ENCODE results near the gene FBXO10.
A peak's percentile ranks its signal among the peaks of the same experiment; 100 is the strongest.

The FBXO10 gene

DNA sequence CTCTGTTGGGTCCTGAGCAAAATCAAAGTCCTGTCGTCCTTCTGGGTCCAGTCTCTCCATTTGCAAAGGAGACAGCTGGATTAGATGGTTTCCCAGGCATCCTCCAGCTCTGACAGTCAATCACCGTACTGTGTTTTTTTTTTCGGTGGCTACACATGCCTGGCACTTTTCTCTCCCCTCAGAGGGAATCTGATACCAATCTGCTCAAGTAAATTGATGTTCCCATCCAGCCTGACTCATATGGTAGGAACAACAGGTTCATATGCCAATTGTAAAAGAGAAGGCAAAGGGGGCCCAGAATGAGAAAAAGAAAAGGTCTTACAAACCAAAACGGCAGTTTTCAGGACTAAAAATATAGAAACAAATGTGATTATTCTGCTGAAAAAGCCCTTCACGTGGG, 1.2 kb downstream of the FBXO10 start:
- TF ChIP-seq, protein P1, sequence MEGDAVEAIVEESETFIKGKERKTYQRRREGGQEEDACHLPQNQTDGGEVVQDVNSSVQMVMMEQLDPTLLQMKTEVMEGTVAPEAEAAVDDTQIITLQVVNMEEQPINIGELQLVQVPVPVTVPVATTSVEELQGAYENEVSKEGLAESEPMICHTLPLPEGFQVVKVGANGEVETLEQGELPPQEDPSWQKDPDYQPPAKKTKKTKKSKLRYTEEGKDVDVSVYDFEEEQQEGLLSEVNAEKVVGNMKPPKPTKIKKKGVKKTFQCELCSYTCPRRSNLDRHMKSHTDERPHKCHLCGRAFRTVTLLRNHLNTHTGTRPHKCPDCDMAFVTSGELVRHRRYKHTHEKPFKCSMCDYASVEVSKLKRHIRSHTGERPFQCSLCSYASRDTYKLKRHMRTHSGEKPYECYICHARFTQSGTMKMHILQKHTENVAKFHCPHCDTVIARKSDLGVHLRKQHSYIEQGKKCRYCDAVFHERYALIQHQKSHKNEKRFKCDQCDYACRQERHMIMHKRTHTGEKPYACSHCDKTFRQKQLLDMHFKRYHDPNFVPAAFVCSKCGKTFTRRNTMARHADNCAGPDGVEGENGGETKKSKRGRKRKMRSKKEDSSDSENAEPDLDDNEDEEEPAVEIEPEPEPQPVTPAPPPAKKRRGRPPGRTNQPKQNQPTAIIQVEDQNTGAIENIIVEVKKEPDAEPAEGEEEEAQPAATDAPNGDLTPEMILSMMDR (conservative IDR thresholded peaks at IDR 0.05; ENCODE audit: low read depth, low read length) = no peak
- DNase-seq (ENCODE audit: low read depth) = no peak
- peak overlapping the region; percentile 76 for H3K4me3 ChIP-seq (ENCODE audit: low read length)

DNA sequence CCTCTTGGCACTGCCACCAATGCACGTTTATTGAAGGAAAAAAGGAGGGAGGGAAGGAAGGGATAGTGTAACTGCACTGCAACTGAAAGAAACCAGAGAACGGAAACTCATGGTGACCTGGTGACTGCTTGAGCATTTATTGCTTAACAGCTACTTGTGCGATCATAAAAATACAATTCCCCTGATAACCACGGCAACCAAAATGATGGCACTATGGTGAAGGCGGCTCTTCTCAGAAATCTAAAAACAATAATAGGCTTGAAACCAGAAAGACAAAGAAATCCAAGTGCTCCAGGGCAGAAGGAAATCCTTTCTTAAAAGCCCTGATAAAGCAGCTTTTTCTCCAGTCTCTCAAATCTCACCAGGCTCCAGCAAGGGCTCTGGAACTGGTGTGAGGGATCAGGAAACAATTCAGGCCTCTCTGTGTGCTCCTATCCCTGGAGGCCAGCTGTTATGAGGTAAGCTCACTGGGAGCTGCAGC, 1.9 kb downstream of the FBXO10 start:
- no peak for DNase-seq (ENCODE audit: low read depth)
- H3K4me3 ChIP-seq (ENCODE audit: low read length) = peak overlapping the region; percentile 13
- TF ChIP-seq, protein P1 (conservative IDR thresholded peaks at IDR 0.05; ENCODE audit: low read depth, low read length) = no peak

DNA sequence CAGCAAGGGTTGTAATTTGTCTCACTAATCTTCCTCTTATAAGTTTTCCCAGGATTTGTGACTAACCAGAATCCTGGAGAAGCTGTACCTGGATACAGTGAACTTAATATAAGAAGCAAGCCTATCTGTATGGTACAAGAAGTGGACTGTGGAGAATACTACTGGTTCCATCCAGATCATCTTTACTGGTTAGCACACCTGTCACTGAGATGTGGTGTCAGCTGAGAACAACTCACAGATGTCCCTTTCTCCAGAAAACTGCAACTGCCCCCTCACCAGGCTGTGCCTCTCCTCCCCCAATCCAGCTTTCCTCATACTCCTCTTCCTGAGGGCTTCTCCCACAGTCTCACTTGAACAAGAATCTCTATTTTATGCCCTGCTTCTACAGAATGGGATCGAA, 4.9 kb downstream of the FBXO10 start:
- no peak overlapping the region for H3K4me3 ChIP-seq (ENCODE audit: low read length)
- TF ChIP-seq, protein P1 (conservative IDR thresholded peaks at IDR 0.05; ENCODE audit: low read depth, low read length) = no peak
- DNase-seq (ENCODE audit: low read depth) = no peak

DNA sequence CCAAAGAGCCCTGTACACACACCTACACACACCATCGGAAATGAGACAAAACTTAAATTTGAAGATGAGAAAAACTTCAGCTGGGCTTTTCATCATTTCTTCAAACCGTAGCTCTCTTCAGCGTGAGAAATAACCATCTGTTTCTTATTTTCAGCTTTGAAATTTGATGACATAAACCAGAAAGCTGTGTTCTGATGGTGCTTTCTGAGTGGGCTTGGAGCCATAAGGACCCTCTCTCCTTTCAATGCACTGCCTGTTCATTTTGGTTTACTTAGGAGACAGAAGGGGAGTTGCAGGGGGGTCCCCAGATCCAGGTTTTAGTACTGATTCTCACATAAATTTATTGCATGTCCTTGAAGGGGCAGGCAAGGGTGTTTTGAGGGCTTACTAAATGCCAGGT, 9.5 kb downstream of the FBXO10 start:
- TF ChIP-seq, protein P1 (conservative IDR thresholded peaks at IDR 0.05; ENCODE audit: low read depth, low read length) = no peak
- no peak for DNase-seq (ENCODE audit: low read depth)
- H3K4me3 ChIP-seq (ENCODE audit: low read length) = no peak overlapping the region

DNA sequence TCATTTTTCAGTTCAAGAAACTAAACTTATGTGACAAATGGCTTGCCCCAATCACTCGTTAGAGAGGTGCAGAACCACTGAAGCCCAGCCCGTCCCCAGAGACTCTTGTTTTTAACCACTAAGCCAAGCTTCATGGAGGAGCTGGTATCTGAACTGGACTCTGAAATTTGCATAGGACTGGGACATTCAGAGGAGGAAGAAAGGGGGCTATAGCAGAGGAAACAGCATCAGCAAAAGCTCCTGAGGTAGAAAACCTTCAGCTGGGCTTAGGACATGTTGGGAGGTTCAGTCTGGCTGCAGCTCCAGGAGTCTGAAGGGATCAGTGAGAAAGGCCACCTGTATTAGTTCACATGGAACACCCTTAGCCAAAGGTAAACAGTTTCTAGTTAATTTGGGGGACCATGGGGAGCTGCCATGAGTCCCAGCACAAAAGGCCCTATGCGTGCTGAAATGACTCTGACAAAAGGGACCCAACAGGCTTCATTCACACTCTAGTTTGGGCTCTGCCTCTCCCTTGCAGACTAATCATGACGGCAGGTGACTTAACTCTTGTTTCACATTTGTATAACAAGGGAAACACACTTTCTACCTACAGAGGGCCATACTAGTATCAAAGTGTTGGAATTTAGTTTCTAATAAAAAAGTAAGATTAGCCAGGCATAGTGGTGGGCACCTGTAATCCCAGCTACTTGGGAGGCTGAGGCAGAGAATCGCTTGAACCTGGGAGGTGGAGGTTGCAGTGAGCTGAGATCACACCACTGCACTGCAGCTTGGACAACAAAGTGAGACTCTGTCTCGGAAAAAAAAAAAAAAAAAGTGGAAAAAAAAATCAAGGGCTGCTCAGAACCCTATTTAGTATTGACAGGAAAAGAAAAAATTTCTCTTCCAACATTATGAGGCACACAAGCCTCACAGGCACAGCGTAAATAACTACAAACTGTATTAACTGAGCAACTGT, 10.2 kb downstream of the FBXO10 start:
- TF ChIP-seq, protein P1 (conservative IDR thresholded peaks at IDR 0.05; ENCODE audit: low read depth, low read length) = no peak
- H3K4me3 ChIP-seq (ENCODE audit: low read length) = no peak overlapping the region
- DNase-seq (ENCODE audit: low read depth) = no peak

DNA sequence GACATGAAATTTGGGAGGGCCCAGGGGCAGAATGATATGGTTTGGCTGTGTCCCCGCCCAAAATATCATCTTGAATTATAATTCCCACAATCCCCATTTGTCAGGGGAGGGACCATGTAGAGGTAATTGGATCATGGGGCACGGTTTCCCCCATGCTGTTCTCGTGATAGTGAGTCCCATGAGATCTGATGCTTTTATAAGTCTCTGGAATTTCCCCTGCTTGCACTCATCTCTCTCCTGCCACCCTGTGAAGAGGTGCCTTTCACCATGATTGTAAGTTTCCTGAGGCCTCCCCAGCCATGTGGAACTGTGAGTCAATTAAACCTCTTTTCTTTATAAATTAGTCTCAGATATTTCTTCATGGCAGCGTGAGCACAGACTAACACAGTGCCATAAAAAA, 11.3 kb downstream of the FBXO10 start:
- TF ChIP-seq, protein P1 (conservative IDR thresholded peaks at IDR 0.05; ENCODE audit: low read depth, low read length) = no peak
- DNase-seq (ENCODE audit: low read depth) = no peak
- no peak overlapping the region for H3K4me3 ChIP-seq (ENCODE audit: low read length)

Data from retinal pigment epithelial cell (primary cell).